Measurements from ENCODE around the gene TADA1. TPM values are rescaled to one million over a fixed set of nuclear protein-coding genes. Genes with fewer than 3 reads are reported as not detected.
A peak's percentile ranks its signal among the peaks of the same experiment; 100 is the strongest.

Gene TADA1, protein sequence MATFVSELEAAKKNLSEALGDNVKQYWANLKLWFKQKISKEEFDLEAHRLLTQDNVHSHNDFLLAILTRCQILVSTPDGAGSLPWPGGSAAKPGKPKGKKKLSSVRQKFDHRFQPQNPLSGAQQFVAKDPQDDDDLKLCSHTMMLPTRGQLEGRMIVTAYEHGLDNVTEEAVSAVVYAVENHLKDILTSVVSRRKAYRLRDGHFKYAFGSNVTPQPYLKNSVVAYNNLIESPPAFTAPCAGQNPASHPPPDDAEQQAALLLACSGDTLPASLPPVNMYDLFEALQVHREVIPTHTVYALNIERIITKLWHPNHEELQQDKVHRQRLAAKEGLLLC
- total RNA-seq (12.7 TPM), polyA plus RNA-seq (10 to 100 TPM; 14.5 to 21.4 (median 17.0) TPM)

- H3K4me1 ChIP-seq (ENCODE audit: control insufficient read depth, insufficient read depth, low read length, poor library complexity, severe bottlenecking): peaks cover 17% of the 10 kb centered on the region
- Mint-ChIP-seq H3K4me1 (peaks cover 22 to 58% (median 44%) of the 10 kb centered on the region in 4 donors), H3K27me3 (no peaks in the 10 kb centered on the region), H3K36me3 (peaks cover 4% of the 10 kb centered on the region), H3K9me3 (no peaks in the 10 kb centered on the region), H3K4me3 (peak within 1 kb of the TSS; percentile 93 to 100 (median 98)), H3K27ac (peak within 1 kb of the TSS; percentile 94 to 97 (median 96))
- H3K36me3 ChIP-seq (ENCODE audit: control insufficient read depth, insufficient read depth, low read length): no peaks in the 10 kb centered on the region
- ATAC-seq (ENCODE audit: low read depth in 2 of 2) (peak; percentile 93 to 96), DNase-seq (peak; percentile 96 to 100 (median 96))
- H3K27me3 ChIP-seq (ENCODE audit: control insufficient read depth, insufficient read depth, low read length): no peaks in the 10 kb centered on the region
- H3K27ac ChIP-seq (ENCODE audit: insufficient read depth, low read length, poor library complexity, severe bottlenecking): peak within 1 kb of the TSS; percentile 87
- no peaks in the 10 kb centered on the region for H3K9me3 ChIP-seq (ENCODE audit: control insufficient read depth in 2 of 2, low read length in 2 of 2)
- peak within 1 kb of the TSS; percentile 81 for H3K4me3 ChIP-seq (ENCODE audit: low read depth, low read length)
Observed at GRCh38 chr1:166875734-166876539, at the start of gene TADA1. TADA1 (minus strand) TSS chr1:166876264; CDS start chr1:166876233, 31 bp downstream.

GRCh38 chr1:166924823-166925541 is 48.9 kb upstream of the TADA1 start:
- H3K27me3 Mint-ChIP-seq: peaks cover 42% of the 10 kb centered on the region

DNA sequence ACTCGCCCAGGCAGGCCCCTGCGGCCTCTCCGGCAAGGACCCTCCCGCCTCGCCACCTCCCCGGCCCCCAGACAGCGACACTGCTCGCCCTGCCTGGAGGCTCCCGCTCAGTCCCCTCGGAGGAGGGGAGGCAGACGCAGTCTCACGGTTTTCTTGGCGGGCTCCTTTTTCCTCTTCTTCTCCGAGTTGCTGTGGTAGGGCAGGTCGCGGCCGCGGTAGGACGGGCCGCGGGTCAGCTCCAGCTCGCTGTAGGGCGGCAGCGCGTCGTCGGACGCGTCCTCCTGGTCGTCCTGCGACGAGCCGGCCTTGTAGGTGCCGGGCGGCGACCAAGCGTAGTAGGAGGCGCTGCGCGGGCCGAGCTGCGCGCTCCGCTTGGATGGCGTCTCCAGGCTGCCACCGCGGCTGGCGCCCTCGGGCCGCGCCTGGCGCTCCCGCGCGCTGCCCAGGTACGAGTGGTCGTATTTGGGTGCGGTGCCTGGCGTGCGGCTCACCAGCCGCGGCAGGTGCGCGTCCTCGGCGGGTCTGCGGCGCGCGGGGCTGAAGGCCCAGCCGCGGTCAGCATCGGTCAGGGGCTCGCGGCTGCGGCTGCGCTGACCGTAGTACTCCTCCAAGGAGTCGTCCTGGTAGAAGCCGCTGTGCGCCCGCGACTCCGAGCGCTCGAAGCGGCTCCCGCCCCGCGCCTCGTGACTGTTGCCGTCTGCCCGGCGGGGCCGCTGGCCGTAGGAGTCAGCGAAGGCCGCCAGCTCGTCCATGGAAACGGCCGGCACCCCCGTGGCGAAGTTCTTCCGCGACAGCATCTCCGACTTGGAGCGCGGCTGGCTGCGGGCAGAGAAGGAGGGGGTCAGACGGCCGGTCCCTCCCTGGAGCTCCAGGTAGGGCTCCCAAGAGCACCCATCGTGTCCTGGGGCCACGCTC is 44.8 kb upstream of the TADA1 start:
- H3K27me3 ChIP-seq (ENCODE audit: control insufficient read depth, insufficient read depth, low read length): peaks cover 19% of the 10 kb centered on the region
- H3K36me3 ChIP-seq (ENCODE audit: control insufficient read depth, insufficient read depth, low read length): no peaks in the 10 kb centered on the region
- Mint-ChIP-seq H3K4me3 (no peak overlapping the region), H3K27ac (no peak overlapping the region), H3K9me3 (peaks cover 0 to 2% (median 0%) of the 10 kb centered on the region in 7 donors), H3K27me3 (peaks cover 59% of the 10 kb centered on the region), H3K36me3 (no peaks in the 10 kb centered on the region), H3K4me1 (no peaks in the 10 kb centered on the region)
- ATAC-seq (ENCODE audit: low read depth in 2 of 2) (no peak), DNase-seq (no peak)
- H3K27ac ChIP-seq (ENCODE audit: insufficient read depth, low read length, poor library complexity, severe bottlenecking): no peak overlapping the region
- H3K4me3 ChIP-seq (ENCODE audit: low read depth, low read length): no peak overlapping the region
- no peaks in the 10 kb centered on the region for H3K4me1 ChIP-seq (ENCODE audit: control insufficient read depth, insufficient read depth, low read length, poor library complexity, severe bottlenecking)
- no peaks in the 10 kb centered on the region for H3K9me3 ChIP-seq (ENCODE audit: control insufficient read depth in 2 of 2, low read length in 2 of 2)

More at GRCh38 chr1:166924823-166925541, 48.9 kb upstream of the TADA1 start:
- H3K27ac ChIP-seq (ENCODE audit: insufficient read depth, low read length, poor library complexity, severe bottlenecking): no peak overlapping the region
- Mint-ChIP-seq H3K36me3 (no peaks in the 10 kb centered on the region), H3K4me3 (no peak overlapping the region), H3K9me3 (no peaks in the 10 kb centered on the region), H3K4me1 (no peaks in the 10 kb centered on the region), H3K27ac (no peak overlapping the region)
- H3K36me3 ChIP-seq (ENCODE audit: control insufficient read depth, insufficient read depth, low read length): no peaks in the 10 kb centered on the region
- ATAC-seq (ENCODE audit: low read depth in 2 of 2): no peak
- H3K9me3 ChIP-seq (ENCODE audit: control insufficient read depth in 2 of 2, low read length in 2 of 2): no peaks in the 10 kb centered on the region
- H3K4me1 ChIP-seq (ENCODE audit: control insufficient read depth, insufficient read depth, low read length, poor library complexity, severe bottlenecking): no peaks in the 10 kb centered on the region
- no peak overlapping the region for H3K4me3 ChIP-seq (ENCODE audit: low read depth, low read length)
- peaks cover 9% of the 10 kb centered on the region for H3K27me3 ChIP-seq (ENCODE audit: control insufficient read depth, insufficient read depth, low read length)
- no peak for DNase-seq

DNA sequence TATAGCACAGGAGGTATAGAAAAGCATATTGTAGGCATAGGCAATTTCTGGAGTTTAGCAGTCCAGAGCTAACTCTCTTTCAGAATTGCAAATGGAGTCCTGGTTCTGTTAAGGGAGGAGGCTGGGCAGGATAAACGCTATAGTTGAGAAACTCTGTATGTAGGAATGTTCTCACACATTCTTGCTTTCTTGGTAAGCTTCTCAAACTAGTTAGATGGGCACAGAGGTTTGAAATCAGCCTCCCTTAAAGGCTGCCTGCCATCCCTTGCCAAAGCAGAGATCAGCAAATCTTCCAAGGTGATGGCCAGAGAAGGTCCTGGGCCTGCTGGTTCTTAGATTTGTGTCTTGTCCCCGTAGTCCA is 42.9 kb upstream of the TADA1 start:
- ATAC-seq (ENCODE audit: low read depth in 2 of 2) (no peak), DNase-seq (no peak)
- Mint-ChIP-seq H3K4me1 (no peaks in the 10 kb centered on the region), H3K27ac (no peak overlapping the region), H3K4me3 (no peak overlapping the region), H3K27me3 (peaks cover 57% of the 10 kb centered on the region), H3K36me3 (no peaks in the 10 kb centered on the region), H3K9me3 (peaks cover 0 to 2% (median 0%) of the 10 kb centered on the region in 7 donors)
- Histone ChIP-seq H3K4me3 (ENCODE audit: low read depth, low read length) (no peak overlapping the region), H3K4me1 (ENCODE audit: control insufficient read depth, insufficient read depth, low read length, poor library complexity, severe bottlenecking) (no peaks in the 10 kb centered on the region), H3K27ac (ENCODE audit: insufficient read depth, low read length, poor library complexity, severe bottlenecking) (no peak overlapping the region), H3K27me3 (ENCODE audit: control insufficient read depth, insufficient read depth, low read length) (peaks cover 19% of the 10 kb centered on the region), H3K9me3 (ENCODE audit: control insufficient read depth in 2 of 2, low read length in 2 of 2) (no peaks in the 10 kb centered on the region), H3K36me3 (ENCODE audit: control insufficient read depth, insufficient read depth, low read length) (no peaks in the 10 kb centered on the region)

DNA sequence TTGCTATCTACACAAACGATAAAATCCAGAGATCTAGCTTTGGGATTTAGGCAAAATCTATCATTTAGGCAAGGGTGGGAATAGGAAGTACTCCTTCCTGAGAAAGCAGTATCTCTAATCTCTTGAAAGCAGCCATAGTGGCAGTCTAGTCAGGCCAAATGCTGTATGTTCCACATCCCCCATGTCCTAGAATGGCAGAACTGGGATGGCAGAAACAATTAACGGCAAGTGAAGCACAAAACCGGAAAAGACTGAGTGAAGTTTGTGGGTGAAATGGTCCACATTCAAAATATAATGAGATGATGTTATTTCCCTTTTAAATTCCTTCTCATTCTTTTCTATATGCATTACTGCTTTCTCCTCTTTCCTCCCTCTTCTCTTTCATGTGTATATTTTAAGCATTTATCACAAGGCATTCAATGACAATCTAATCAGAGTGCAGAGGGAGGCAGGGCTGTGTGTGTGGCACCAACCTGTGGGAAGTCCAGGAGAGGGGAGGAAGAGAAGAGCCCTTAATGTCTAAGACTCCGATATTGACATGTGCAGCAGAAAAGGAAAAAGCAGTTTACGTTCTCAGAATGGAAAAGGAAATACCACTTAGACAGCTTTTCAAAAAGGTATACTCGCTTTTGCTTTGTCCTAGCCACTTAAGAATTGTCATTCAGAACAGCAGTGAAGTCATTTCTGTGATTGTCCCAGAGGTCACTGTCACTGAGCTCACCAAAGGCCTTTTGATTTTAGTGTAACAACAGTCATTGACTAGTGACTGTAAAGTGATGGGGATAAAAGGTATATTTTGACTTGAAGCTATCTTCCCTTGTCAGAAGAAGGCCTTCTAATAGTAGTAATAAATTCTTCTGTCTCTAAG is 42.3 kb upstream of the TADA1 start:
- no peaks in the 10 kb centered on the region for H3K4me1 ChIP-seq (ENCODE audit: control insufficient read depth, insufficient read depth, low read length, poor library complexity, severe bottlenecking)
- H3K9me3 Mint-ChIP-seq: peaks cover 0 to 2% (median 0%) of the 10 kb centered on the region in 7 donors
- ATAC-seq (ENCODE audit: low read depth in 2 of 2) (no peak), DNase-seq (no peak)
- no peak overlapping the region for H3K27ac Mint-ChIP-seq
- no peaks in the 10 kb centered on the region for H3K36me3 Mint-ChIP-seq
- H3K36me3 ChIP-seq (ENCODE audit: control insufficient read depth, insufficient read depth, low read length): no peaks in the 10 kb centered on the region
- peaks cover 55% of the 10 kb centered on the region for H3K27me3 Mint-ChIP-seq
- no peak overlapping the region for H3K27ac ChIP-seq (ENCODE audit: insufficient read depth, low read length, poor library complexity, severe bottlenecking)
- H3K9me3 ChIP-seq (ENCODE audit: control insufficient read depth in 2 of 2, low read length in 2 of 2): no peaks in the 10 kb centered on the region
- no peak overlapping the region for H3K4me3 Mint-ChIP-seq
- peaks cover 19% of the 10 kb centered on the region for H3K27me3 ChIP-seq (ENCODE audit: control insufficient read depth, insufficient read depth, low read length)
- no peaks in the 10 kb centered on the region for H3K4me1 Mint-ChIP-seq
- no peak overlapping the region for H3K4me3 ChIP-seq (ENCODE audit: low read depth, low read length)

DNA sequence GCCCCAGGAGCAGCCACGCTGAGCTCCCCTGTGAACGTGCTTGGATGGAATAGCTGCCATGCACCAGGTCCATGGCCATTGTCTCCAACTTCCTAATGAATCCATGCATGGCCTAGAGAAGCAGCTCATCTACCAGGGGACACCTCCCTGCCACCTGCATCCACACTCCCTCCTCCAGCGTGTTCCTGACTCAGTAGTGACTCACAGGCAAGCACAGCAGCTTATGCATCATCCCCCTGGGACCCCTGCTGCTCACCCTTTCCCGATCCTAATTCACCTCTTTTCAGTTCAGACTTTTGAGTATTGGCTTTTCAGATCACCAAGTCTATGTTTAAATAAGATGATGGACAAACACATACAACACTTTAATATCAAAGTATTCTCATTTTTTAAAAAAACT is 39.9 kb upstream of the TADA1 start:
- Mint-ChIP-seq H3K9me3 (peaks cover 0 to 4% (median 0%) of the 10 kb centered on the region in 7 donors), H3K36me3 (no peaks in the 10 kb centered on the region), H3K27ac (no peak overlapping the region), H3K27me3 (peaks cover 35% of the 10 kb centered on the region), H3K4me3 (no peak overlapping the region), H3K4me1 (peaks cover 0 to under 1% (median under 1%) of the 10 kb centered on the region in 4 donors)
- Histone ChIP-seq H3K9me3 (ENCODE audit: control insufficient read depth in 2 of 2, low read length in 2 of 2) (peaks cover 0 to 2% of the 10 kb centered on the region in 2 experiments), H3K27me3 (ENCODE audit: control insufficient read depth, insufficient read depth, low read length) (peaks cover 13% of the 10 kb centered on the region), H3K27ac (ENCODE audit: insufficient read depth, low read length, poor library complexity, severe bottlenecking) (no peak overlapping the region), H3K36me3 (ENCODE audit: control insufficient read depth, insufficient read depth, low read length) (no peaks in the 10 kb centered on the region), H3K4me3 (ENCODE audit: low read depth, low read length) (no peak overlapping the region), H3K4me1 (ENCODE audit: control insufficient read depth, insufficient read depth, low read length, poor library complexity, severe bottlenecking) (no peaks in the 10 kb centered on the region)
- ATAC-seq (ENCODE audit: low read depth in 2 of 2) (no peak), DNase-seq (no peak)
